HG02623 (cell line): ENCODE measurements around the gene GJD3.
"Not testable (repeated sequence)": the region's sequence is repeated elsewhere in the genome, so short reads cannot be mapped to it uniquely, and the experiment has no call there.

Source experiments
- ATAC-seq: cut with Tn5 transposase; IDR thresholded peaks from one replicate; pipeline ENCODE4 v1.9.1; 2021; ENCODE audit warnings: moderate library complexity; ENCODE audit not compliant: unreplicated experiment

GJD3 gene

DNA sequence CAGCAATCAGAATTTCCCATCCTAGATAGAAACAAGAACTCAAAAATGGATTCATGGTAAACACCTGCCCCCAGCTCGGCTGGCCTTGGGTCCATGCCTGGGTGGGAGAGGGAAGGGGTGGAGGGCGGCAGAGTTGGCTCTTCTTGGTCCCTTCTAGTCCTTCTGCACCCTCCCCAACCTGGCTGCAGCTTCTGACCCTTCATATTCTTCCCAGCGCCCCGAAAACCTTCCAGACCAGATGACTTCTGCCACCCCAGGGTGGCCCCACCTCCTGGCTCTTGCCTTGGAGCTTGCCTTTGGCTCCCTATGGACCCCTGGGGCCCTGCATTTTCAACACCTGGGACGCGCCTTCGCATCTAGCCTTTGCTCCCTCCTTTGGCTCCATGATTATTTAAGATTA, 5.4 kb upstream of the GJD3 start:
- ATAC-seq, result no peak

DNA sequence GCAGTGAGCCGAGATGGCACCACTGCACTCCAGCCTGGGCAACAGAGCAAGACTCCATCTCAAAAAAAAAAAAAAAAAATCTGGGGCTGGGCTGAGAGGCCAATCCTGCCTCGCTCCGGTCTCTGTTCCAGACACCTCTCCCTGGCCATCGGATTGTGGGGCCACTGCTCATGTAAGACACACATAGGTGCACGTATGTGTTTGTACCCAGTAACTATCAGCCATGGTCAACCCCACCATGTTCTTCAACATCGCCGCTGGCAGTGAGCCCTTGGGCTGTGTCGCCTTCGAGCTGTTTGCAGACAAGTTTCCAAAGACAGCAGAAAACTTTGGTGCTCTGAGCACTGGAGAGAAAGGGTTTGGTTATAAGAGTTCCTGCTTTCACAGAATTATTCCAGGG, 3.2 kb upstream of the GJD3 start:
- not testable (repeated sequence) for ATAC-seq

DNA sequence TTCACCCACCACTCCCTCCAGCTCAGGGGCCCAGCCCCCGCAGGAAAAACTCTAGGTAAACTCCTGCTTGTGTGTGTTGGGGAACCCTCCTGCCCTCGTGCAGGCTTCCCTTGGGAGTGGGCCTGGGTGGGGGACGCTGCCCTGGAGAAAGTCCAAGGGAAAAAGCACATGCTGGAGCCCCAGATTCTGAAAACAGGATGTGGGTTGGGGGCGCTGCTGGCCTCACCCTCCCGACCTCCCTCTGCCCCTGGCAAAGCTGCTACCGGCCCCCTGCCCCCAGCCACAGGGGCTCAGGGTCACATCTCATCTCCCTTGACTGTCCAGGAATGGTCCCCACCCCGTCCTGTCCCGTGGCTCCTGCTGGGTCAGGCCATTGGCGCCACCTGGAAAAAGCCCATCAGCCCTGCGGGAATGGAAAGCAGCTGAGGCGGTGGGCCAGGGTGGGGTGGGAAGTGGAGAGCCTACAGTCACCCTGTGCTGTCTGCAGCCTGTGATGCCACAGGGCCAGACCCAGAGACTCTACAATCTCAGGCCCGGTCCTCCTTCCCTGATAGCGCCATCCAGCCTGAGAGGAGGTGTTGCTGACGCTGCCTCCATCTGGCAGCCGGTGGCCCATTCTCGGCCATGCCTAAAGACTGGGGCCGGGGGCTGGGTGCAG, 2.5 kb upstream of the GJD3 start:
- no peak for ATAC-seq

DNA sequence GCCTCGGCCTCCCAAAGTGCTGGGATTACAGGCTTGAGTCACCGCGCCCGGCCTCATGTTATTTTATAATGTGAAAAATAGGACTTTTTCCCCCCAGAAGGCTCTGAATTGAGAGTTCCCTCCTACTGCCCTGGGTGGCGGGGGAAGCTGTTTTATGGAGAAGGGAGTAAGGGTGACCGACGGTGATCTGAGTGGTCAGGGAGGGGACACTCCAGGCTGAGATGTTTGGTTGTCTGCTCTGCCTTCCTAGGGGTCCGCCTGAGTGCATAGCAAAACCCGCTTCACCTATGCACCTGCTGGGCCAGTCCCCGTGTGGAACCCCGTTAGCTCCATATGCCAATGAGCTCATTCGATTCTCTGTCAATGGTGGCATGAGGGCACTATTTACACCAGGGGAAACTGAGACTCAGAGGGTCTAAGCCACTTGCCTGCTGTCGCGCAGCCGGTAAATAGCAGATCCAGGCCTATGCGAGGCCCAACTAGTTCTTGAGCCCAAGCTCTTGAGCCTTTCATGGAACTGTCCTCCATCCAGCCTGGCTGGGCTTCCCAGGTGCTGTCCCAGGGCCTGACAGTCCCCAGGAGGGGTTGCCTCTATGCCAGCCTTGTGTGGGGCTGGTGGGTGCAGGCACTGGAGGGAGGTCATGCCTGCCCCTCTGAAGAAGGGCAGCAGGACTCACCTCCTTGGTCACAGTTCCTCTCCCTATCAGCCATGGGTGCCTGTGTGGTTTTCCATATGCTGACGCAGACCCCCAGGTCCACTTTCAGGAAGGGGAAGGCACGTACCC, 1.7 kb upstream of the GJD3 start:
- ATAC-seq, result no peak

DNA sequence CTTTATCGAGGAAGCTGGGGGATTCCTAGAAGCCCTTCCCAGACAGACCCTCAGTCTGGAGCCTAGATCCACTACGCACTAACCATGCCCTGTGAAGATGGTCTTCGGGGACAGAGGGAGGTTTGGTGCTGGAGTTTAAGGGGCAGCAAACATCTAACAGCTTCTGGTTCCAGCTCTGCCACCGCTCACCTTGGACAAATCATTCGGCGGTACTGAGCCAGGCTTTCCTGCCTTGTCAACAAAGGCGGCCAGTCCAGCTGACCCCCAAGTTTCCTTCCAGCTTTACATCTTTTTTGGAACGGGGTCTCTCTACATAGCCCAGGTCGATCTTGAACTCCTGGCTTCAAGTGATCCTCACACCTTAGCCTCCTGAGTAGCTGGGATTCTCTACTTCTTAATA, 369 bp upstream of the GJD3 start:
- no peak for ATAC-seq

DNA sequence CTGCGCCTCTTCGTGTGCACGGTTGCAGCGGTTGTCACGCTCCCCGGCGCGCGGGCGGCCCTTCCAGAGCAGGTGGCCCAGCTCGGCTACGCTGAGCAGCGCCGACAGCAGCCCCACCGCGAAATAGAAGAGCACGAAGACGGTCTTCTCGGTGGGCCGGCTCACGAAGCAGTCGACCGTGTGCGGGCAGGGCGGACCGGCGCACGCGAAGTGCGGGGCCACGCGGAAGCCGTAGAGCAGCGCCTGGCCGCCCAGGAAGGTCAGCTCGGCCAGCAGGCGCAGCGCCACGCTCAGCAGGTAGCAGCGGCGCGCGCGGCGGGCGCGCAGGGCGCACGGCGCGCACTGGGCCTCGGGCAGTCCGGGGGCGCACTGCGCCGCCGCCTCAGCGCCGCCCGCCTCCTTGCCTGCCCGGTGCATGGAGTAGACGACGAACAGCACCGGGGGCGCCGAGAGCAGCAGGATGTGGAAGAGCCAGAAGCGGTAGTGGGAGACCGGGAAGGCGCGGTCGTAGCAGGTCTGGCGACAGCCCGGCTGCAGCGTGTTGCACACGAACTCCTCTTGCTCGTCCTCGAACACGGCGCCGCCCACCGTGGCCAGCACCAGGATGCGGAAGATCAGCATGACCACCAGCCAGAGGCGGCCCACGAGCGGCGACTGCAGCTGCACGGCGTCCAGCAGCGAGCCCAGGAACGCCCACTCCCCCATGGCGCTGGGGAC, 1.3 kb downstream of the GJD3 start:
- ATAC-seq, result no peak

DNA sequence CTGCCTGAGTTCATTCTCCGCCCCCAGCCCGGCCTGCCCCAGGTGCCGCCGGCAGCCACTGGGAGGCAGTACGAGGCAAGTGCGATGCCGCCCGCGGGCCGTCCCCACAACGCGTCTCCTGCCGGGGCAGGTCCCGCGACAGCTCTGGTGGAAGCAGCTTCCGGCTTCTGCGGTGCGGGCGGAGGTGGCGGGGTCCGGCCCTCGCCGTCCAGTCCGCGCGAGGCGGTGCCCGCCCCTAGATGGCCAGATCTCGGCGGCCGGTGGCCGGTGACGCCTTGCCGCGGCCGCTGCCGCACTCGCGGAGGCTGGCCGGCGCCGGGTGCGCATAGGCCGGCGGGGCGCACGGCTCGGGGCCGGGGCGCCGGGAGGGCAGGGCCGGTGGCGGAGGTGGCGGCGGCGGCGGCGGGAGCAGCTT, 1.8 kb downstream of the GJD3 start:
- peak; percentile 67 for ATAC-seq

DNA sequence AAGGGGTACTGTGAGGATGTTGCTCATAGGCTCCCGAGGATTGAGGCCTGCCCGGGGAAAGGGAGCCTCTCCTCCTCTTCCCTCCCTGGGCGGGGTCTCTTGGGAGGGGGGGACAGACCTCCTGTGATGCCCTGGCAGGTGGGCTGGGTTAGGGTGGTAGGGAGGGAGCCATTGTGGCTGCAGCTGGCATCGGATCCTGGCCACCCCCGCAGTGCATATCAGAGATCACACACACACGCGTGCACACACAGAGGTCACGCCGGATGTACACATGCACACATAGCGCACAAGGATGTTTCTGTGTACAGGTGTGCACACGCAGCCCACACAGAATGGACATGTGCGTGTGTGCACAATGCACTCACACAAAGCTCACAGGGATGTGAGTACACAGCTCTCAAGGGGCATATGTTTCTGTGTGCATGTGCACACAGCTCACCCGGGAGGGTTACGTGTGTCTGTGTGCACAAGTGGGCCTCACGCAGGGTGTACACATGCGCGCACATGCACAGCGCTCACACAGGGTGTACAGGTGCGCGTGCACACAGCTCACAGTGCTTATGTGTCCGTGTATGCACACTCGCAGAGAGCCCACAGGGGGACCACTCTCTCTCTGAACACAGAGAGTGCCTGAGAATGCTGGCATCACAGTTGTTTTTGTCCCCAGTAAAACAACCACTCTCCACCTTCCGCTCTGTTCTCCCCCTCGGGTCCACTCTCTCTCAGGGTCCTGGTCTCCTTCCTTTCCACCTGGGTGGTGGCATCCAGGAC, 2.4 kb downstream of the GJD3 start:
- ATAC-seq, result no peak

DNA sequence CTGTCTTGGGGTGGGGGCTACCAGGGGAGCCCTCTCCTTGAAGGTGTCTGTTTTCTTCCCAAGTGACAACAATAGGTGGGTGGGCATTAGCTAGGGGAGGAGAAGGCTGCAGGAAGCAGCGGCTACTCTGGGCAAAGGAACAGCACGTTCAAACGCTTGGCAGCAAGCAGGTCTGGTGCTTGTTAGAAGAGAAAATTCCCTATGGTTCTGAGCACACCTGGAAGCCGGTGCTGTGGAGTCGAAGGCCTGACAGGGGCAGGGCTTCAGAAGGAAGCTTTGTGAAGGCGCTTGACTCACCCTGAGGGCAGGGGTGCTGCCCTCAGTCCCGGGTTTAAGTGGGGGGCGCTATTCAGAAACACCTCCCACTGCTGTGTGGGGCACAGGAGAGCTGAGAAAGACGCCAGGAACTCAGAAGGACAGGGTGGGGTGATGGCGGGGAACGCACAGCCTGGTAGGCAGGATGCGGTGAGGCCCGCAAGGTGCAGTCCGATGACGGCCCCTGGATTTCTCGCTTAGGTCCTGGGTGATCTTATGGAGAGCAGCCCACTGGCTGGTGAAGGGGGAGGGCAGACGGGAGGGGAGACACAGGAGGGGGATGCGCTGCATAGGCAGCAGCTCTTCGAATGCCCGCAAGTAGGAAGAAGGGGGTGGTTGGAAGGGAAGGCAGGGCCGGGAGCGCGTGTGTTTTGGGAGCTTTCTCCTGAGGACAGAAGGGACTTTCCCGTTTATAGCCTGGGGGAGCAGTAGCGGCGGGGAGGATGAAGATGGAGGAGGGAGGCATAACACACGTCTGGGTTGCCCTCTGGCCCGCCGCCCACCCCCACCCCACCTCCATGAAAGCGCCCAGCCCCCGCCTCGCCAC, 3.2 kb downstream of the GJD3 start:
- ATAC-seq, result no peak

DNA sequence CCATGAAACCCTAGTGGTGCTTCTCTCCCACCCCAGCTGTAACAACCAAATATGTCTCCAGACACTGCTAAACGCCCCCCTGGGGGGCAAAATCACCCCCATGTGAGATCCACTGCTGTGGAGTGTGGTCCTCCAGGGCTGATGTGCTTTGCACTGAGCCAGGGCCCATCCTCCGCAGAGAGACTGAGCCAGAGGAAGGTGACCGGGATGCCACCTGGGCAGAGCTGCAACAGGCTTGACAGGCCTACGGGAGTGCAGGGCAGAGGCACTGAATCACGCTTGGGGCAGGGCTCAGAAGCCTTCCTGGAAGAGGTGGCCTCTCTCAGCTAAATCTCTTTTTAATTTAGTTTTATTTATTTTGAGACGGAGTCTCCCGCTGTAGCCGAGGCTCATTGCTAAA, 4.4 kb downstream of the GJD3 start:
- no peak for ATAC-seq

DNA sequence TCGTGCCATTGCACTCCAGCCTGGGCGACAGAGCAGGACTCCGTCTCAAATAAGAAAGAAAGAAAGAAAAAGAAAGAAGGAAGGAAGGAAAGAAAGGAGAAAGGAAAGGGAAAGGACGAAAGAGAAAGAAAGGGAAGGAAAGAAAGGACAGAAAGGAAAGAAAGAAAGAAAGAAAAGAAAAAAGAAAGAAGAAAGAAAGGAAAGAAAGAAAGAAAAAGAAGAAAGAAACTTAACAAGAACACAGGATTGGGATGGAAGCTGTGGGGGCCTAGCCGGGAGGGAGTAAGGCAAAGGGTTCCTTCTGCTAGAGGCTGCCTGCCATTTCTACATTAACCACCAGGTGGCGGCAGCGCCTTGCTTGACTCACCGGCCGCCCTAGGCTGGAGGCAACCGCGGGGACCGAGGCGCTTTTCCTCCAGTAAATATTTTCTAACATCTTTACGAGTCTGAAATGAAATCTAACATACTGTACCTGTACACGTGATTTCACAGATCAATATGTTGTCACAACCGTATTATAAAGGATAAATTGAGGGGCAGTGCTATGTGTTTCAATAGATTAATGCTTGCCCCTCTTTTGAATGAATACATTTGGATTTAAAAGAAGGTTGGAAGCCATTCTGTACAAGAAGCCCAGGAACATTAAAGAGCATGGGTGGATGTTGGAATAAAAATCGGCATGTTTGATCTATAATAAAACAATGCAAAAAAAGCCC, 6.1 kb downstream of the GJD3 start:
- ATAC-seq, result no peak

DNA sequence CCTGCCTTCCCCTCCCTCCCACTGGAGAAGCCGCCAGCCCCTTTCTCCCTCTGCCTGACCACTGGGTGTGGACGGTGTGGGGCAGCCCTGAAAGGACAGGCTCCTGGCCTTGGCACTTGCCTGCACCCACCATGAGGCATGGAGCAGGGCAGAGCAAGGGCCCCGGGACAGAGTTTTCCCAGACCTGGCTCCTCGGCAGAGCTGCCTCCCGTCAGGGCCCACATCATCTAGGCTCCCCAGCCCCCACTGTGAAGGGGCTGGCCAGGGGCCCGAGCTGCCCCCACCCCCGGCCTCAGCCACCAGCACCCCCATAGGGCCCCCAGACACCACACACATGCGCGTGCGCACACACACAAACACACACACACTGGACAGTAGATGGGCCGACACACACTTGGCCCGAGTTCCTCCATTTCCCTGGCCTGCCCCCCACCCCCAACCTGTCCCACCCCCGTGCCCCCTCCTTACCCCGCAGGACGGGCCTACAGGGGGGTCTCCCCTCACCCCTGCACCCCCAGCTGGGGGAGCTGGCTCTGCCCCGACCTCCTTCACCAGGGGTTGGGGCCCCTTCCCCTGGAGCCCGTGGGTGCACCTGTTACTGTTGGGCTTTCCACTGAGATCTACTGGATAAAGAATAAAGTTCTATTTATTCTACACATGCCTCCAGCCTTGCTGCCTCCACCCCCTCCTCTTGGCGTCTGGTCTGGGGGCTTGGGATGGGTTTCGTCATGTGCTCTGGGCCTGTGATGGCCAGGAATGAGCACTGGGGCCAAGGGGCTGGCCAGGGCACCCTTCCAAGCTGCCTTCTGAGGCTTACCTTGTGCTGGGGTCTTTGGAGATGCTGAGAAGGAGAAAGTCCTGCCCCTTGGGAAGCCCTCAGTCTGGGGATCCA, 7.3 kb downstream of the GJD3 start:
- no peak for ATAC-seq

DNA sequence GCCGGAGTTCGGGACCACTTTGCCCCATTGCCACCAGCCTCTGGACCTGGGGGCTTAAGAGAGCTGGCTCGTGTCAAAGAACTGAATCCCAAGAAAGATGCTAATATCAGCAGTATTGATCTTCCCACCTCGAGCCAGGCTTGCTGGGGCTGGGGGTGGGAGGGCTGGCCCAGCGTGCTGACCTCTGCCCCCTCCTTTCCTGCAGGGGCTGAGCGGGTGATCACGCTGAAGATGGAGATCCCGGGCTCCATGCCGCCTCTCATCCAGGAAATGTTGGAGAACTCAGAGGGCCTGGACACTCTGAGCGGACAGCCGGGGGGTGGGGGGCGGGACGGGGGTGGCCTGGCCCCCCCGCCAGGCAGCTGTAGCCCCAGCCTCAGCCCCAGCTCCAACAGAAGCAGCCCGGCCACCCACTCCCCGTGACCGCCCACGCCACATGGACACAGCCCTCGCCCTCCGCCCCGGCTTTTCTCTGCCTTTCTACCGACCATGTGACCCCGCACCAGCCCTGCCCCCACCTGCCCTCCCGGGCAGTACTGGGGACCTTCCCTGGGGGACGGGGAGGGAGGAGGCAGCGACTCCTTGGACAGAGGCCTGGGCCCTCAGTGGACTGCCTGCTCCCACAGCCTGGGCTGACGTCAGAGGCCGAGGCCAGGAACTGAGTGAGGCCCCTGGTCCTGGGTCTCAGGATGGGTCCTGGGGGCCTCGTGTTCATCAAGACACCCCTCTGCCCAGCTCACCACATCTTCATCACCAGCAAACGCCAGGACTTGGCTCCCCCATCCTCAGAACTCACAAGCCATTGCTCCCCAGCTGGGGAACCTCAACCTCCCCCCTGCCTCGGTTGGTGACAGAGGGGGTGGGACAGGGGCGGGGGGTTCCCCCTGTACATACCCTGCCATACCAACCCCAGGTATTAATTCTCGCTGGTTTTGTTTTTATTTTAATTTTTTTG, 8.5 kb downstream of the GJD3 start:
- ATAC-seq, result no peak

DNA sequence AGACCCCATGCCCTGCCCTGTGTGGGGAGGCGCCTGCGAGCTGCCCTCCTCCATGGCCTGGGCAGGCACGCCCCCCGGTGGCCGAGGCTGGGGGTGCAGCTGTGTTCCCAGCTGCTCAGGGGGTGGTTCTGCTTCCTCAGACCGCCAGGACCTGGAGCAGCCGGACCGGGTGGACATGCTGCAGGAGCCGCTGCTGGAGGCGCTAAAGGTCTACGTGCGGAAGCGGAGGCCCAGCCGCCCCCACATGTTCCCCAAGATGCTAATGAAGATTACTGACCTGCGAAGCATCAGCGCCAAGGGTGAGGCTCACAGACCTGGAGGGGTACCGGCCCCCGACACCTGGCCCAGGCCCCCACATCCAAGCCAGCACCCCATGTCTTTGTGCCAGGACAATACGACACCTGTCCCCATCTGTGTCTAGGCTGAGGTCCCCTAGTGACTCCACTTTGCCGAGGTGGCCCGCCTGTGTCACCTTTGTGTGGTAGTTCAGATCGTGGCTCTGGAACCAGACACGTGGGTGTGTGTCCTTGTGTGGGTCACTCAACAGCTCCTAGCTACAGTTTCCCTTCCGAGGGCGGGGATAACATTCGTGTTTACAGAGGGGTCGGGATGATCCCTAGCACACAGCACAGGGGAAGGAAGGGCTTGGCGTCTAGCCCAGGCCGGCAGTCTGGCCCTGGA, 9.3 kb downstream of the GJD3 start:
- no peak for ATAC-seq

DNA sequence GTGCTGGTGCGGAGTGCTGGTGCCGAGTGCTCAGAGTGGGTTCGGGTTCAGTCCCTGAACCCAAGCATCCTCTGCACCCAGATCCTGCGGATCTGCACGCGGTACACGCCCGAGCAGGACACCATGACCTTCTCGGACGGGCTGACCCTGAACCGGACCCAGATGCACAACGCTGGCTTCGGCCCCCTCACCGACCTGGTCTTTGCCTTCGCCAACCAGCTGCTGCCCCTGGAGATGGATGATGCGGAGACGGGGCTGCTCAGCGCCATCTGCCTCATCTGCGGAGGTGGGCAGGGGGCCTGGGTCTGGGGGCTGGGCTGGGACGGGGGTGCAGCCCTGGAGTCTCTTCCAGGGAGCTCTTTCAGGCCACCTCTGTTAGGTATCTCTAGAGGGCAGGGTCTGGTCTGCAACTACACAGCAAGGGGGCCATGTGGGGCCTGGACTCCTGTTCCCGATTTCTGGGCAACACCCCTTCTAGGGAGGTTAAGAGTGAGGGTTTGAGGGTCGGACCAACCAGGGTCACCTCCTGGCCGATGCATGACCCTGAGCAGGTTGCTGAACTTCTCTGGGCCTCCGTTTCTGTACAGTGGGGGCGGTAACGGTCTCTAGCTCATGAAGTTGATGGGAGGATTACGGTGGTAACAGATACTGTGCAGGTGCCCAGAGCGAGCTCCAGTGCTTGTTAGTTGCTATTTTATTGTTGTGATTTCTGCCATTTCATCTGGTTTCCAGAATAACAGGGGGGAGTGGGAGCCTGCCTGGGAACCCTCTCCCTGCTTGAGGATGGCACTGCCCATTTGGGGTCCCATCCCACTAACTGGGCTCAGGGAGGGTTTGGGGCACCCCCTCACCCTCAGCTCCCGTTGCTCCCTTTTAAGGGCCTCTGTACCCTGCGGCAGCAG, 10.1 kb downstream of the GJD3 start:
- ATAC-seq, result no peak

DNA sequence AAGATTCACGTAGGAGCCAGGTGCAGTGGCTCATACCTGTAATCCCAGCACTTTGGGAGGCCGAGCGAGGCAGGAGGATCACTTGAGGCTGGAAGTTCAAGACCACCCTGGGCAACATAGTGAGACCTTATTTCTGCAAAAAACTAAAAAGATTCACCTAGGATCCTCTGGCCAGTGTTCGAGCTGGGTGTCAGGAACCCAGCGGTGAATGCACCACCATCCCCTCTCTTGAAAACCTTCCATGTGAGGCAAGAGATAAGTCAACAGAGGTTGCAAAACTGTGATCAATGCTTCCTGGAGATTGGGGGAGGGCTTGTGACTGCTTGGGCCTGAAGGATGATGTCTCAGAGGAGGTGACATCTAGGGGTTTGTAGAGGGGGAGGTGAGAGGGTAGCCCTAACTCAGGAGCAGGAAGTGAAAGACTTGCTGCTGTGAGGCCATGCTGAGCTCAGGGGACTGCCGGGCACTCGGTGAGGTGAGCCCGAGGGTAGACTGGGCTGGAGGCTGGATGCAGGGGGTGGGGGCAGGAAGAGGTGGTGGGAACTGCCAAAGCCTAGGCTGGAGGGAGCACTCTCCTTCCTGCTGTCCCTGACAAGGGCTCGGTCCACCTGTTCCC, 11.7 kb downstream of the GJD3 start:
- no peak for ATAC-seq
